ENCODE results near the gene SLC39A11. TPM values are rescaled to one million over a fixed set of nuclear protein-coding genes. Genes with fewer than 3 reads are reported as not detected.
A peak's percentile ranks its signal among the peaks of the same experiment; 100 is the strongest.

Gene SLC39A11
- total and polyA plus RNA-seq, 2 of the 13 experiments (the other 11 are each of a cell fraction or from before 2014, with no cell fraction given): 17.2 to 31.5 TPM

DNA sequence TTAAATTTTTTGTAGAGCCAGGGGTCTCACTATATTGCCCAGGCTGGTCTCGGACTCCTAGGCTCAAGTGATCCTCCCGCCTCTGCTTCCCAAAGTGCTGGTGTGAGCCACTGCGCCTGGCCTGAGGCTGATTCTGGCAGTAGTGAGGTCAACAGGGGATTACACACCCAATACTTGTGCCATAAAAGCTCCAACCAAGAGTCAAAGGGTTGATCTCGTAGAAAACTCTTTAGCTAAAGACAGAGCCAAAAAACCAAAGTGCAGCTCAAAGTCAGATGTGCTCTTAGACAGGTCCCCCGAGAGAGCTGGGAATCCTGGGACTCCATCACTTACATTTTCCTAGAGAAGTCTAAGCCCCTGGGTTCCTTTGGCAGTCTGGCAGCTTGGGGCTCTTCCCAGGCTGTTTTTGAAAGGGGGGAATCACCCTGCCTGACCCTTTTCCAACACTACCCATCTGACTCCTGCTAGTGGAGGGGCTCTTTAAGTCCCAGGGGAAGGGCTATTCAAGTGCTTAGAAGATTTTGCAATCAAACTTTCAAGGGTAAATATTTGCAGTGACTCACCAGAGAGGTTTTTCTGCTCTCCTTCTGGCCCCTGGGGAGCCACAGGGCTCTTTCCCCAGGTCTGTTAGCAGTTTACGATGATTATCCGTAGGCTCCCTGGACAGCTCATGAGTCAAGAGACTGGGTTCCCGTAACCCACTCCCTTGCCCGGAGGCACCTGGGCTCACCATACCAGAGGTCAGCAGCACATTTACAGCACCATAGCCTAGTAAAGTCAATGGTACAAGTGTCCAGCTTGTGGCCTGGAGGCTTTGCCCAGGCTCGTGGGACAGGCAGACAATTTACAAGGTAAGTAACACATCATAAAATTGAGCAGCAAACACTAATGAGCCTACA lies 408.7 kb downstream of the SLC39A11 start (continued):
- TF ChIP-seq, protein P1, sequence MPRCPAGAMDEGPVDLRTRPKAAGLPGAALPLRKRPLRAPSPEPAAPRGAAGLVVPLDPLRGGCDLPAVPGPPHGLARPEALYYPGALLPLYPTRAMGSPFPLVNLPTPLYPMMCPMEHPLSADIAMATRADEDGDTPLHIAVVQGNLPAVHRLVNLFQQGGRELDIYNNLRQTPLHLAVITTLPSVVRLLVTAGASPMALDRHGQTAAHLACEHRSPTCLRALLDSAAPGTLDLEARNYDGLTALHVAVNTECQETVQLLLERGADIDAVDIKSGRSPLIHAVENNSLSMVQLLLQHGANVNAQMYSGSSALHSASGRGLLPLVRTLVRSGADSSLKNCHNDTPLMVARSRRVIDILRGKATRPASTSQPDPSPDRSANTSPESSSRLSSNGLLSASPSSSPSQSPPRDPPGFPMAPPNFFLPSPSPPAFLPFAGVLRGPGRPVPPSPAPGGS (CRISPR knock-in tag; IDR thresholded peaks at IDR 0.05): no peak
- TF ChIP-seq, protein P2, sequence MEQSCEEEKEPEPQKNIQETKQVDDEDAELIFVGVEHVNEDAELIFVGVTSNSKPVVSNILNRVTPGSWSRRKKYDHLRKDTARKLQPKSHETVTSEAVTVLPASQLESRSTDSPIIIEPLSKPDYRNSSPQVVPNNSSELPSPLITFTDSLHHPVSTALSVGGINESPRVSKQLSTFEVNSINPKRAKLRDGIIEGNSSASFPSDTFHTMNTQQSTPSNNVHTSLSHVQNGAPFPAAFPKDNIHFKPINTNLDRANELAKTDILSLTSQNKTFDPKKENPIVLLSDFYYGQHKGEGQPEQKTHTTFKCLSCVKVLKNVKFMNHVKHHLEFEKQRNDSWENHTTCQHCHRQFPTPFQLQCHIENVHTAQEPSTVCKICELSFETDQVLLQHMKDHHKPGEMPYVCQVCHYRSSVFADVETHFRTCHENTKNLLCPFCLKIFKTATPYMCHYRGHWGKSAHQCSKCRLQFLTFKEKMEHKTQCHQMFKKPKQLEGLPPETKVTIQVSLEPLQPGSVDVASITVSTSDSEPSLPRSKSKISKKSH (CRISPR knock-in tag; IDR thresholded peaks at IDR 0.05; ENCODE audit: borderline replicate concordance): no peak
- TF ChIP-seq, protein P3, sequence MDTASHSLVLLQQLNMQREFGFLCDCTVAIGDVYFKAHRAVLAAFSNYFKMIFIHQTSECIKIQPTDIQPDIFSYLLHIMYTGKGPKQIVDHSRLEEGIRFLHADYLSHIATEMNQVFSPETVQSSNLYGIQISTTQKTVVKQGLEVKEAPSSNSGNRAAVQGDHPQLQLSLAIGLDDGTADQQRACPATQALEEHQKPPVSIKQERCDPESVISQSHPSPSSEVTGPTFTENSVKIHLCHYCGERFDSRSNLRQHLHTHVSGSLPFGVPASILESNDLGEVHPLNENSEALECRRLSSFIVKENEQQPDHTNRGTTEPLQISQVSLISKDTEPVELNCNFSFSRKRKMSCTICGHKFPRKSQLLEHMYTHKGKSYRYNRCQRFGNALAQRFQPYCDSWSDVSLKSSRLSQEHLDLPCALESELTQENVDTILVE (CRISPR knock-in tag; IDR thresholded peaks at IDR 0.05): peak; percentile 33; the same call in 1 of the 2 replicates
- TF ChIP-seq KLF6 (CRISPR knock-in tag; IDR thresholded peaks at IDR 0.05) (peak; percentile 55; the same call in 1 of the 2 replicates), EEA1 (CRISPR knock-in tag; IDR thresholded peaks at IDR 0.05; ENCODE audit: borderline replicate concordance) (no peak), FOXA3 (CRISPR knock-in tag; IDR thresholded peaks at IDR 0.05) (peak; percentile 95), ZNF775 (CRISPR knock-in tag; IDR thresholded peaks at IDR 0.05; ENCODE audit: borderline replicate concordance) (no peak), ZIK1 (CRISPR knock-in tag; IDR thresholded peaks at IDR 0.05; ENCODE audit: borderline replicate concordance, low read depth) (no peak)
- TF ChIP-seq, protein P4, sequence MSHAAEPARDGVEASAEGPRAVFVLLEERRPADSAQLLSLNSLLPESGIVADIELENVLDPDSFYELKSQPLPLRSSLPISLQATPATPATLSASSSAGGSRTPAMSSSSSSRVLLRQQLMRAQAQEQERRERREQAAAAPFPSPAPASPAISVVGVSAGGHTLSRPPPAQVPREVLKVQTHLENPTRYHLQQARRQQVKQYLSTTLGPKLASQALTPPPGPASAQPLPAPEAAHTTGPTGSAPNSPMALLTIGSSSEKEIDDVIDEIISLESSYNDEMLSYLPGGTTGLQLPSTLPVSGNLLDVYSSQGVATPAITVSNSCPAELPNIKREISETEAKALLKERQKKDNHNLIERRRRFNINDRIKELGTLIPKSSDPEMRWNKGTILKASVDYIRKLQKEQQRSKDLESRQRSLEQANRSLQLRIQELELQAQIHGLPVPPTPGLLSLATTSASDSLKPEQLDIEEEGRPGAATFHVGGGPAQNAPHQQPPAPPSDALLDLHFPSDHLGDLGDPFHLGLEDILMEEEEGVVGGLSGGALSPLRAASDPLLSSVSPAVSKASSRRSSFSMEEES (CRISPR knock-in tag; IDR thresholded peaks at IDR 0.05): no peak; the same call in none of the 2 replicates
- TF ChIP-seq, protein P5, sequence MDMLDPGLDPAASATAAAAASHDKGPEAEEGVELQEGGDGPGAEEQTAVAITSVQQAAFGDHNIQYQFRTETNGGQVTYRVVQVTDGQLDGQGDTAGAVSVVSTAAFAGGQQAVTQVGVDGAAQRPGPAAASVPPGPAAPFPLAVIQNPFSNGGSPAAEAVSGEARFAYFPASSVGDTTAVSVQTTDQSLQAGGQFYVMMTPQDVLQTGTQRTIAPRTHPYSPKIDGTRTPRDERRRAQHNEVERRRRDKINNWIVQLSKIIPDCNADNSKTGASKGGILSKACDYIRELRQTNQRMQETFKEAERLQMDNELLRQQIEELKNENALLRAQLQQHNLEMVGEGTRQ (IDR thresholded peaks at IDR 0.05; ENCODE audit: low read depth, low read length): no peak
- TF ChIP-seq, protein P5 (CRISPR knock-in tag; IDR thresholded peaks at IDR 0.05; ENCODE audit: borderline replicate concordance): no peak
- TF ChIP-seq, protein P6, sequence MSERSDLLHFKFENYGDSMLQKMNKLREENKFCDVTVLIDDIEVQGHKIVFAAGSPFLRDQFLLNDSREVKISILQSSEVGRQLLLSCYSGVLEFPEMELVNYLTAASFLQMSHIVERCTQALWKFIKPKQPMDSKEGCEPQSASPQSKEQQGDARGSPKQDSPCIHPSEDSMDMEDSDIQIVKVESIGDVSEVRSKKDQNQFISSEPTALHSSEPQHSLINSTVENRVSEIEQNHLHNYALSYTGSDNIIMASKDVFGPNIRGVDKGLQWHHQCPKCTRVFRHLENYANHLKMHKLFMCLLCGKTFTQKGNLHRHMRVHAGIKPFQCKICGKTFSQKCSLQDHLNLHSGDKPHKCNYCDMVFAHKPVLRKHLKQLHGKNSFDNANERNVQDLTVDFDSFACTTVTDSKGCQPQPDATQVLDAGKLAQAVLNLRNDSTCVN (CRISPR knock-in tag; IDR thresholded peaks at IDR 0.05; ENCODE audit: borderline replicate concordance): 0 out of 2 replicates have a peak, but pooled peaks have one; percentile 26
- TF ChIP-seq, protein P7, sequence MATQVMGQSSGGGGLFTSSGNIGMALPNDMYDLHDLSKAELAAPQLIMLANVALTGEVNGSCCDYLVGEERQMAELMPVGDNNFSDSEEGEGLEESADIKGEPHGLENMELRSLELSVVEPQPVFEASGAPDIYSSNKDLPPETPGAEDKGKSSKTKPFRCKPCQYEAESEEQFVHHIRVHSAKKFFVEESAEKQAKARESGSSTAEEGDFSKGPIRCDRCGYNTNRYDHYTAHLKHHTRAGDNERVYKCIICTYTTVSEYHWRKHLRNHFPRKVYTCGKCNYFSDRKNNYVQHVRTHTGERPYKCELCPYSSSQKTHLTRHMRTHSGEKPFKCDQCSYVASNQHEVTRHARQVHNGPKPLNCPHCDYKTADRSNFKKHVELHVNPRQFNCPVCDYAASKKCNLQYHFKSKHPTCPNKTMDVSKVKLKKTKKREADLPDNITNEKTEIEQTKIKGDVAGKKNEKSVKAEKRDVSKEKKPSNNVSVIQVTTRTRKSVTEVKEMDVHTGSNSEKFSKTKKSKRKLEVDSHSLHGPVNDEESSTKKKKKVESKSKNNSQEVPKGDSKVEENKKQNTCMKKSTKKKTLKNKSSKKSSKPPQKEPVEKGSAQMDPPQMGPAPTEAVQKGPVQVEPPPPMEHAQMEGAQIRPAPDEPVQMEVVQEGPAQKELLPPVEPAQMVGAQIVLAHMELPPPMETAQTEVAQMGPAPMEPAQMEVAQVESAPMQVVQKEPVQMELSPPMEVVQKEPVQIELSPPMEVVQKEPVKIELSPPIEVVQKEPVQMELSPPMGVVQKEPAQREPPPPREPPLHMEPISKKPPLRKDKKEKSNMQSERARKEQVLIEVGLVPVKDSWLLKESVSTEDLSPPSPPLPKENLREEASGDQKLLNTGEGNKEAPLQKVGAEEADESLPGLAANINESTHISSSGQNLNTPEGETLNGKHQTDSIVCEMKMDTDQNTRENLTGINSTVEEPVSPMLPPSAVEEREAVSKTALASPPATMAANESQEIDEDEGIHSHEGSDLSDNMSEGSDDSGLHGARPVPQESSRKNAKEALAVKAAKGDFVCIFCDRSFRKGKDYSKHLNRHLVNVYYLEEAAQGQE (IDR thresholded peaks at IDR 0.05; ENCODE audit: borderline replicate concordance in 1 of 2, low read depth in 1 of 2, low read length in 2 of 2): peak in 1 of 2 experiments; percentile 72; a peak in 3 of 4 replicates

Data from HepG2 (cell line).